Kidney (tissue), 14 donors: ENCODE data around the gene KLHL18. TPM values are rescaled to one million over a fixed set of nuclear protein-coding genes. Genes with fewer than 3 reads are reported as not detected.
"Not testable (repeated sequence)": the region's sequence is repeated elsewhere in the genome, so short reads cannot be mapped to it uniquely, and the experiment has no call there.

Experiments used
- DNase-seq, 5 donors: peaks; one replicate each; pipeline ENCODE4 v3.0.0-alpha.2; 2013 to 2020
- FAIRE-seq: peaks from 2 replicates; lab custom pipeline; 2012; peaks lifted over from hg19 to GRCh38; lab: Jason Lieb, UNC
- H3K27ac ChIP-seq, 2 donors: one replicate each; pipeline ENCODE4 v1.7.0; 2013; ENCODE audit warnings: low read depth in 2 of 2, low read length in 2 of 2, inconsistent platforms in 1 of 2
- H3K27me3 ChIP-seq: one replicate; pipeline ENCODE4 v1.7.1; 2013; ENCODE audit warnings: low read length, inconsistent platforms; ENCODE audit not compliant: control insufficient read depth, insufficient read depth
- H3K36me3 ChIP-seq, 3 donors: one replicate each; pipeline versions ENCODE4 v1.7.0 to v1.7.1; 2013; ENCODE audit warnings: low read length in 3 of 3, control low read depth in 1 of 3, inconsistent platforms in 1 of 3; ENCODE audit not compliant: insufficient read depth in 3 of 3, control insufficient read depth in 2 of 3
- H3K4me1 ChIP-seq, 3 donors: one replicate each; pipeline versions ENCODE4 v1.7.0 to v1.7.1; 2013; ENCODE audit warnings: low read length in 3 of 3, inconsistent platforms in 1 of 3, low read depth in 1 of 3; ENCODE audit not compliant: control insufficient read depth in 2 of 3, insufficient read depth in 2 of 3
- H3K4me3 ChIP-seq, 3 donors: one replicate each; pipeline versions ENCODE4 v1.7.0 to v1.8.1; 2013; ENCODE audit warnings: low read length in 3 of 3, control low read depth in 1 of 3, inconsistent platforms in 1 of 3
- H3K9ac ChIP-seq, 3 donors: one replicate each; pipeline versions ENCODE4 v1.7.0 to v1.7.1; 2013; ENCODE audit warnings: low read length in 3 of 3, control low read depth in 1 of 3, inconsistent platforms in 1 of 3
- H3K9me3 ChIP-seq, 3 donors: one replicate each; pipeline versions ENCODE4 v1.7.0 to v1.7.1; 2013; ENCODE audit warnings: low read length in 3 of 3, control low read depth in 1 of 3, inconsistent platforms in 1 of 3; ENCODE audit not compliant: control insufficient read depth in 2 of 3, insufficient read depth in 1 of 3
- CTCF ChIP-seq: IDR thresholded peaks from 3 replicates; pipeline ENCODE4 v1.5.1; 2012; ENCODE audit warnings: mild to moderate bottlenecking, moderate library complexity, borderline replicate concordance; ENCODE audit not compliant: insufficient read depth; ENCODE audit errors: extremely low read depth
- intact Hi-C: fragments of 100-400 bp; cut with DNase I; formaldehyde crosslinking; loops from one replicate; pipeline ENCODE4 v1.11.1; 2022
- polyA plus RNA-seq: library from polyadenylated mRNA; stranded (reverse); fragments of 350-450 nt; fragmentation: Illumina TruSeq; extraction: RNeasy Lipid Tissue Mini Kit (QIAGEN cat#74804); gene quantifications from one replicate; pipeline ENCODE4 v1.2.3, GENCODE V29; 2014; ENCODE audit warnings: low read depth, low replicate concordance; ENCODE audit not compliant: insufficient read depth
- total RNA-seq: library from RNA; stranded (reverse); fragmentation: NEBNext Ultra II Directional; extraction: Animal tissue kit (Norgen Biotek cat#: 25700); gene quantifications from one replicate; pipeline ENCODE4 v1.2.1, GENCODE V29; 2021
- donor health status: control.
- donor health status: control.
- donor health status: control.
- donor health status: control.
- donor health status: control.
- donor health status: DM: yes; HTN: yes; CAD: no.
- donor health status: Normal renal cell carcinoma (clear cell type).

Gene KLHL18
- total and polyA plus RNA-seq, 2 donors from 2014 or later, result 10.6 to 31.1 TPM

- no peak for TF ChIP-seq CTCF
- peaks cover 0 to 5% (median 0%) of the 10 kb centered on the region in 3 donors for H3K4me1 ChIP-seq
- no peak overlapping the region for H3K27ac ChIP-seq
- no peak overlapping the region for H3K4me3 ChIP-seq
- intact Hi-C loops, result no loop called here
- peaks cover 0 to 3% (median 0%) of the 10 kb centered on the region in 3 donors for H3K36me3 ChIP-seq
- no peak overlapping the region for H3K9ac ChIP-seq
- H3K27me3 ChIP-seq, result no peaks in the 10 kb centered on the region
- FAIRE-seq (no peak), DNase-seq (no peak)
- H3K9me3 ChIP-seq, result no peaks in the 10 kb centered on the region
These were observed 18.7 kb downstream of the KLHL18 start for GRCh38 chr3:47301456-47301855.

- intact Hi-C loops, result no loop called here
- Histone ChIP-seq H3K9me3 (no peaks in the 10 kb centered on the region), H3K27me3 (no peaks in the 10 kb centered on the region), H3K27ac (no peak overlapping the region), H3K9ac (no peak overlapping the region), H3K4me3 (no peak overlapping the region), H3K4me1 (no peaks in the 10 kb centered on the region), H3K36me3 (peaks cover 0 to 3% (median 0%) of the 10 kb centered on the region in 3 donors)
- DNase-seq (no peak), FAIRE-seq (no peak)
- no peak for TF ChIP-seq CTCF
These were observed 23.3 kb downstream of the KLHL18 start for GRCh38 chr3:47306022-47306421.

GRCh38 chr3:47309231-47309630 lies 26.5 kb downstream of the KLHL18 start:
- H3K4me1 ChIP-seq, H3K4me3 ChIP-seq, intact Hi-C loops, H3K27ac ChIP-seq, FAIRE-seq, H3K9ac ChIP-seq, H3K36me3 ChIP-seq, DNase-seq, H3K27me3 ChIP-seq, H3K9me3 ChIP-seq: not testable (repeated sequence)

- DNase-seq (no peak), FAIRE-seq (no peak)
- Histone ChIP-seq H3K9me3 (no peaks in the 10 kb centered on the region), H3K27me3 (no peaks in the 10 kb centered on the region), H3K4me1 (no peaks in the 10 kb centered on the region), H3K9ac (no peak overlapping the region), H3K27ac (no peak overlapping the region), H3K36me3 (no peaks in the 10 kb centered on the region), H3K4me3 (no peak overlapping the region)
- TF ChIP-seq CTCF, result no peak
- intact Hi-C loops, result no loop called here
These were observed 27.6 kb downstream of the KLHL18 start for GRCh38 chr3:47310391-47310790.
